Mesenchymal stem cell (in vitro differentiated cells and primary cell): Measurements from ENCODE around the gene EXOC6B.

Experiments
- DNase-seq: peaks from one replicate; pipeline ENCODE4 v3.0.0-alpha.2; 2013
- H2AFZ ChIP-seq: one replicate; pipeline ENCODE4 v1.6.1; 2013; ENCODE audit warnings: low read depth, mild to moderate bottlenecking, control low read depth, inconsistent platforms, low read length, moderate library complexity
- H2AK5ac ChIP-seq: 2 replicates; pipeline ENCODE4 v1.6.1; 2013; ENCODE audit warnings: low read length, moderate library complexity, mild to moderate bottlenecking, inconsistent platforms; ENCODE audit not compliant: severe bottlenecking
- H2BK120ac ChIP-seq: one replicate; pipeline ENCODE4 v1.6.1; 2013; ENCODE audit warnings: low read depth, mild to moderate bottlenecking, inconsistent platforms, low read length, moderate library complexity
- H2BK12ac ChIP-seq, 2 experiments: one replicate each; pipeline ENCODE4 v1.6.1; 2013; ENCODE audit warnings: inconsistent platforms in 2 of 2, low read length in 2 of 2, mild to moderate bottlenecking in 2 of 2, moderate library complexity in 2 of 2, control low read depth in 1 of 2
- H2BK15ac ChIP-seq: one replicate; pipeline ENCODE4 v1.6.1; 2013; ENCODE audit warnings: mild to moderate bottlenecking, low read depth, inconsistent platforms; ENCODE audit not compliant: poor library complexity, severe bottlenecking
- H2BK5ac ChIP-seq: 2 replicates; pipeline ENCODE4 v1.6.1; 2013; ENCODE audit warnings: low read depth, mild to moderate bottlenecking, low read length, control low read depth, inconsistent platforms; ENCODE audit not compliant: poor library complexity, severe bottlenecking
- H3K14ac ChIP-seq, 2 experiments: one replicate each; pipeline ENCODE4 v1.6.1; 2013; ENCODE audit warnings: inconsistent platforms in 2 of 2, low read length in 2 of 2, control low read depth in 1 of 2, mild to moderate bottlenecking in 1 of 2, moderate library complexity in 1 of 2
- H3K18ac ChIP-seq, 2 experiments: one replicate each; pipeline ENCODE4 v1.6.1; 2013; ENCODE audit warnings: inconsistent platforms in 2 of 2, low read length in 2 of 2, control low read depth in 1 of 2, low read depth in 1 of 2, mild to moderate bottlenecking in 1 of 2
- H3K23ac ChIP-seq, 2 experiments: one replicate each; pipeline ENCODE4 v1.6.1; 2013; ENCODE audit warnings: inconsistent platforms in 2 of 2, low read length in 2 of 2, mild to moderate bottlenecking in 2 of 2, moderate library complexity in 2 of 2, control low read depth in 1 of 2
- H3K27ac ChIP-seq: 2 replicates; pipeline ENCODE4 v1.5.1; 2013; ENCODE audit warnings: mild to moderate bottlenecking, moderate library complexity, low read length, control low read depth, inconsistent platforms; ENCODE audit not compliant: poor library complexity, severe bottlenecking
- H3K27me3 ChIP-seq, 2 experiments: 2 replicates each; pipeline versions ENCODE4 v1.6.1 to v1.7.0; 2013; ENCODE audit warnings: low read length in 2 of 2, mild to moderate bottlenecking in 2 of 2, moderate library complexity in 2 of 2, control low read depth in 1 of 2, inconsistent platforms in 1 of 2; ENCODE audit not compliant: control insufficient read depth in 1 of 2, insufficient read depth in 1 of 2
- H3K36me3 ChIP-seq, 2 experiments: 2 replicates each; pipeline versions ENCODE4 v1.6.1 to v1.7.0; 2013; ENCODE audit warnings: low read length in 2 of 2, control low read depth in 1 of 2, inconsistent platforms in 1 of 2, low read depth in 1 of 2, mild to moderate bottlenecking in 1 of 2; ENCODE audit not compliant: insufficient read depth in 2 of 2, control insufficient read depth in 1 of 2
- H3K4ac ChIP-seq, 2 experiments: one replicate each; pipeline ENCODE4 v1.6.1; 2013; ENCODE audit warnings: inconsistent platforms in 2 of 2, low read length in 2 of 2, mild to moderate bottlenecking in 2 of 2, moderate library complexity in 2 of 2, control low read depth in 1 of 2, low read depth in 1 of 2
- H3K4me1 ChIP-seq: 2 replicates; pipeline ENCODE4 v1.6.1; 2013; ENCODE audit warnings: low read depth, low read length, control low read depth; ENCODE audit not compliant: control insufficient read depth, insufficient read depth
- H3K4me2 ChIP-seq: 2 replicates; pipeline ENCODE4 v1.6.1; 2013; ENCODE audit warnings: low read length, mild to moderate bottlenecking, inconsistent platforms; ENCODE audit not compliant: poor library complexity, severe bottlenecking
- H3K4me3 ChIP-seq, 2 experiments: 2 replicates each; pipeline versions ENCODE4 v1.5.1 to v1.7.0; 2013; ENCODE audit warnings: low read length in 2 of 2, mild to moderate bottlenecking in 2 of 2, control low read depth in 1 of 2, low read depth in 1 of 2; ENCODE audit not compliant: insufficient read depth in 1 of 2
- H3K79me1 ChIP-seq: replicated peaks from 2 replicates; pipeline ENCODE4 v1.6.1; 2013; ENCODE audit warnings: mild to moderate bottlenecking, control low read depth, low read length, inconsistent platforms; ENCODE audit not compliant: poor library complexity, severe bottlenecking
- H3K9ac ChIP-seq: 2 replicates; pipeline ENCODE4 v1.7.0; 2013; ENCODE audit warnings: mild to moderate bottlenecking, low read length, moderate library complexity
- H3K9me3 ChIP-seq: 2 replicates; pipeline ENCODE4 v1.7.0; 2013; ENCODE audit warnings: mild to moderate bottlenecking, low read length; ENCODE audit not compliant: control insufficient read depth
- H4K8ac ChIP-seq: one replicate; pipeline ENCODE4 v1.6.1; 2013; ENCODE audit warnings: inconsistent platforms, mild to moderate bottlenecking, low read length, moderate library complexity
- H4K91ac ChIP-seq: one replicate; pipeline ENCODE4 v1.6.1; 2013; ENCODE audit warnings: mild to moderate bottlenecking, low read length, inconsistent platforms
- WGBS: methylation state at CpG from one replicate; pipeline ENCODE4 v1.1.7; 2013; ENCODE audit warnings: mixed read lengths; 5-methylcytosine and 5-hydroxymethylcytosine counted together

The EXOC6B gene

DNA sequence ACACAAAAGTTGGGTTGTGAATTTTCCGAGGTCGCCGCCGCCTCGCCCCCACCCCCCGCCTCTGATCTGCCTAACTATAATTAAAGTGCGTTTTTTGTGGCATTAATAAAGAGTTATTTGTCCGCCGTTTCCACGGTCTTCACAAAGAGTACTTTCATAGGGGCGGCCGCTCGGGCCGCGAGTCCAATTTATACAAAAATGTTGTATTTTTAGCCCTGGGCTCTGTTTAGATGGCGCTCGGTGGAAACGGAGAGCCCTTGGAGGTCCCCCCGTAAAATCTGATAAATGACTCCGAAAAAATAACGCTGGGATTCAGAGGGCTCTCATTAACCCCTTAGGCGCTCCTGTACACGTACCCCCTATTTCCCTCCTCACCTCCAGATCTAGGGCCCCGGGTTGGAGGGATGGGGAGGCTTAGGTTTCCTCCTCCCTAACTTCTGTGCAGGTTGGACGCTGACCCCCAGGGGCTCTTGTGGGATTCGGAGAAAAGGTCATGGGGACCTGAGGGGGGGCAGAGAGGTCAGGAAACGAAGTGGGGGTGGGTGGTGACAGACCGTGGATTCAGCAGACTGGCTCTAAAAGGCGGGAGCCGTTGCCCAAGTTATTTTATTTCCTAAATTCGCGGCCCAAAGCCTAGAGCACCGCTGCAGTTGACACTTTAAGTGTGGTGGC lies 680.0 kb downstream of the EXOC6B start:
- peaks cover 55% of the 10 kb centered on the region for H3K4me1 ChIP-seq
- H4K8ac ChIP-seq, result no peak overlapping the region
- H3K23ac ChIP-seq, result no peak overlapping the region
- H3K79me1 ChIP-seq, result no peaks in the 10 kb centered on the region
- no peak overlapping the region for H2AFZ ChIP-seq
- peak overlapping the region in 1 of 2 experiments; percentile 87 for H3K4me3 ChIP-seq
- H2AK5ac ChIP-seq, result no peak overlapping the region
- no peaks in the 10 kb centered on the region for H3K9me3 ChIP-seq
- no peak overlapping the region for H2BK120ac ChIP-seq
- H3K27ac ChIP-seq, result no peak overlapping the region
- H2BK5ac ChIP-seq, result no peak overlapping the region
- peaks cover 28 to 69% of the 10 kb centered on the region in 2 experiments for H3K27me3 ChIP-seq
- no peak overlapping the region for H3K14ac ChIP-seq
- H2BK15ac ChIP-seq, result peak overlapping the region; percentile 16
- WGBS, result 6% methylated on average over 18 of the region's 33 CpGs
- no peak overlapping the region for H3K18ac ChIP-seq
- H3K9ac ChIP-seq, result peak overlapping the region; percentile 81
- H3K36me3 ChIP-seq, result no peaks in the 10 kb centered on the region
- no peak for DNase-seq
- H3K4me2 ChIP-seq, result peak overlapping the region; percentile 89
- H3K4ac ChIP-seq, result no peak overlapping the region
- no peak overlapping the region for H2BK12ac ChIP-seq
- no peak overlapping the region for H4K91ac ChIP-seq

DNA sequence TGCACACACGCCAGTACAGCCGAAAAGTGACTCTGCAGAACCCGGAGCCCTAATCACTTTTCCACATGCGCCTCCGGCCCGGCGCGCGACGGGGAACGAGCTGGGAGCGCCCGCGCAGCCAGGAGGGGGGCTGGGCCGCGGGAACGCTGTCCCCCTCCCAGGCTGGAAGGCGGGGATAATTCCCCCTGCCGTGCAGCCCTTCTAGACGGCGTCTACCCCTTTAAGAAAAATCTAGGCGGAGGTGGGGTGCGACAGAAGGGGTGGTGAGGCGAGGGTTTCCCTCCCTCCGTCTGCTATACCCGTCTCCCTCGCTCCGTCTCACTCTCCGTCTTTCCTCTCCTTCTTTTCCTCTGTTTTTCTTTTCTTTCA lies 680.6 kb downstream of the EXOC6B start:
- no peak overlapping the region for H2BK12ac ChIP-seq
- H2BK120ac ChIP-seq, result no peak overlapping the region
- DNase-seq, result peak; percentile 30
- H3K4me2 ChIP-seq, result peak overlapping the region; percentile 89
- under 1% methylated on average over 20 of the region's 29 CpGs for WGBS
- H3K9me3 ChIP-seq, result no peaks in the 10 kb centered on the region
- H3K79me1 ChIP-seq, result no peaks in the 10 kb centered on the region
- no peak overlapping the region for H4K91ac ChIP-seq
- H3K36me3 ChIP-seq, result no peaks in the 10 kb centered on the region
- peak overlapping the region; percentile 81 for H3K9ac ChIP-seq
- peak overlapping the region in 1 of 2 experiments; percentile 87 for H3K4me3 ChIP-seq
- H3K4ac ChIP-seq, result no peak overlapping the region
- no peak overlapping the region for H2BK15ac ChIP-seq
- H2BK5ac ChIP-seq, result no peak overlapping the region
- no peak overlapping the region for H3K27ac ChIP-seq
- peaks cover 53% of the 10 kb centered on the region for H3K4me1 ChIP-seq
- H3K14ac ChIP-seq, result no peak overlapping the region
- H3K18ac ChIP-seq, result no peak overlapping the region
- H3K27me3 ChIP-seq, result peaks cover 24 to 65% of the 10 kb centered on the region in 2 experiments
- H2AFZ ChIP-seq, result no peak overlapping the region
- H3K23ac ChIP-seq, result no peak overlapping the region
- H2AK5ac ChIP-seq, result no peak overlapping the region
- no peak overlapping the region for H4K8ac ChIP-seq

DNA sequence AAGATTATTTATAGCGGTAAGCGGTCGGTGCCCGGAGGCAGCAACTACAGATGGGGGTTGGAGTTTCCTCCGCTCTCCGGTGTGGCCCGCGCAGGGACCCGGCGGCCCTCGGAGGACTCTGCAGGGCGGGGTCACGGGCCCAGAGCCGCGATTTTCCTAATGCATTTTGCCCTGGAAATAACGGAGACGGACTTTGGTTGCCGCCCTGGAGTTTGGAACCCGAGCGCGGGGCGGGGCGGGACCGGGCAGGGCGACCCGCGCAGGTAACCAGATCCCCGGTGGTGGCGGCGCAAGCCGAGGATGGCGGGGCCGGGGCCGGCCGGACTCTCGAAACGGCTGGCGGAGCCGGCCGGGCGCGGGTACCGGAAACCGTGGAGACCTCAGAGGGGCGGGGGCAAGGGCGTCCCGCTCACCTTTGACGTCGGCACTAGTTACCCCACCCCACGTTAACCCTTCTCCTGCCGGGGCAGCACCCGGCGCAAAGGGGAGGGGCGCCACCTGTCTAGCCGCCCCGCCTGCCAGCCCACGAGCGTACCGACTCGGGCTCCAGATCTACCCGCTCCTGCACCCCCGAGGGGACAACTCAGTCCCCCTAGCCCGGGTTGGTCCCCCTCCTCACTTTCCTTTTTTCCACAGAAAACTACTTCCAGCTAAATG lies 681.1 kb downstream of the EXOC6B start:
- Histone ChIP-seq H3K23ac (no peak overlapping the region), H3K4ac (no peak overlapping the region), H3K9me3 (no peaks in the 10 kb centered on the region), H3K27ac (no peak overlapping the region), H2BK15ac (no peak overlapping the region), H3K9ac (peak overlapping the region; percentile 81), H3K4me2 (peak overlapping the region; percentile 89), H3K4me1 (peaks cover 51% of the 10 kb centered on the region), H3K27me3 (peaks cover 21 to 61% of the 10 kb centered on the region in 2 experiments), H2BK12ac (no peak overlapping the region), H3K4me3 (peak overlapping the region; percentile 12 to 87), H3K79me1 (no peaks in the 10 kb centered on the region), H2AFZ (no peak overlapping the region), H3K14ac (no peak overlapping the region), H4K91ac (no peak overlapping the region), H2BK5ac (no peak overlapping the region), H2AK5ac (no peak overlapping the region), H4K8ac (no peak overlapping the region), H3K36me3 (no peaks in the 10 kb centered on the region), H2BK120ac (no peak overlapping the region), H3K18ac (no peak overlapping the region)
- DNase-seq, result no peak
- under 1% methylated on average over 54 of the region's 63 CpGs for WGBS

GRCh38 chr2:72144274-72144631 lies 681.6 kb downstream of the EXOC6B start:
- no peak for DNase-seq

More at GRCh38 chr2:72144274-72144631, 681.6 kb downstream of the EXOC6B start:
- Histone ChIP-seq H2BK12ac (no peak overlapping the region), H3K27me3 (peaks cover 18 to 56% of the 10 kb centered on the region in 2 experiments), H2AFZ (no peak overlapping the region), H3K18ac (no peak overlapping the region), H3K4me3 (peak overlapping the region in 1 of 2 experiments; percentile 87), H3K9ac (peak overlapping the region; percentile 81), H2AK5ac (no peak overlapping the region), H3K4me1 (peaks cover 51% of the 10 kb centered on the region), H3K27ac (no peak overlapping the region), H2BK5ac (no peak overlapping the region), H3K36me3 (no peaks in the 10 kb centered on the region), H3K79me1 (no peaks in the 10 kb centered on the region), H3K14ac (no peak overlapping the region), H3K4me2 (peak overlapping the region; percentile 89), H2BK120ac (no peak overlapping the region), H4K91ac (no peak overlapping the region), H3K4ac (no peak overlapping the region), H4K8ac (no peak overlapping the region), H3K9me3 (no peaks in the 10 kb centered on the region), H2BK15ac (no peak overlapping the region), H3K23ac (no peak overlapping the region)
- 1% methylated on average over 12 of the region's 23 CpGs for WGBS
